ENCODE measurements around the gene EML5. TPM values are rescaled to one million over a fixed set of nuclear protein-coding genes. Genes with fewer than 3 reads are reported as not detected.
A peak's percentile ranks its signal among the peaks of the same experiment; 100 is the strongest.

EML5 gene
- total and polyA plus RNA-seq, 12 donors: 1.8 to 17.3 (median 6.3) TPM

DNA sequence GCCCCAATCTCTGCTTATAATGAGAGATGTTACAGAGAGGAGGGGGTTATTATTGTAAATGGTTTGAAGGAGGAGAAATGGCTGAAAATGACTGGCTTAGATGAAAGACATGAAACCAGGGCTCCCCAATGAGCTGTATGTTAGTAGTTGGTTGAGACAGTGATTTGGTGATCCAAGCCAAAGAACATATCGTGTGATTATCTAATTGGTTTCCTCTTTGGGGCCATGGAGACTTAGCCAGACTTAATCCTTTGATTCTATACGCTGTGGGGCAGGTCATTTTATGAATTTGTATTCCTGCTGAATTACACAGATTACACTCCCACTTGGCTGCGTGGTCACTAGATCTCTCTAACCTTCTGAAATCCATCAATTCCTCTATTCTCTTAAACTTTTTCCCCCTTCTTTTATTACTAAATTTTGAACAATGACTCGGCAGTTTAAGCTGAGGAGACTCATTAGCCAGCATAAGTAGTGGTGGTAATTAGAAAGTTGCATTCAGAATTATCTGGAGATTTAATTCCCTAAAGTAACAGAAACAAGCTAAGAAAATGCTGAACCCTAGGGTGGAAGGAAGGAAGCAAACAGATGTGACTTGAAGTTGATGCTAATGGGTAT is 37.0 kb upstream of the EML5 start:
- DNase-seq: no peak
- intact Hi-C loops (cut with DNase I): no loop called here
- WGBS, 4 donors: 74 to 80% (median 78%) methylated on average over 4 of the region's 4 CpGs
- H3K4me3 ChIP-seq: no peak overlapping the region
- H3K4me1 ChIP-seq (replicated peaks in 1 of 2): peaks cover 56 to 81% of the 10 kb centered on the region in 2 donors
- H3K9me3 ChIP-seq (replicated peaks in 1 of 3): no peaks in the 10 kb centered on the region
- no peaks in the 10 kb centered on the region for H3K36me3 ChIP-seq (replicated peaks in 1 of 2)
- H3K27me3 ChIP-seq: no peaks in the 10 kb centered on the region
- TF ChIP-seq, protein P1, sequence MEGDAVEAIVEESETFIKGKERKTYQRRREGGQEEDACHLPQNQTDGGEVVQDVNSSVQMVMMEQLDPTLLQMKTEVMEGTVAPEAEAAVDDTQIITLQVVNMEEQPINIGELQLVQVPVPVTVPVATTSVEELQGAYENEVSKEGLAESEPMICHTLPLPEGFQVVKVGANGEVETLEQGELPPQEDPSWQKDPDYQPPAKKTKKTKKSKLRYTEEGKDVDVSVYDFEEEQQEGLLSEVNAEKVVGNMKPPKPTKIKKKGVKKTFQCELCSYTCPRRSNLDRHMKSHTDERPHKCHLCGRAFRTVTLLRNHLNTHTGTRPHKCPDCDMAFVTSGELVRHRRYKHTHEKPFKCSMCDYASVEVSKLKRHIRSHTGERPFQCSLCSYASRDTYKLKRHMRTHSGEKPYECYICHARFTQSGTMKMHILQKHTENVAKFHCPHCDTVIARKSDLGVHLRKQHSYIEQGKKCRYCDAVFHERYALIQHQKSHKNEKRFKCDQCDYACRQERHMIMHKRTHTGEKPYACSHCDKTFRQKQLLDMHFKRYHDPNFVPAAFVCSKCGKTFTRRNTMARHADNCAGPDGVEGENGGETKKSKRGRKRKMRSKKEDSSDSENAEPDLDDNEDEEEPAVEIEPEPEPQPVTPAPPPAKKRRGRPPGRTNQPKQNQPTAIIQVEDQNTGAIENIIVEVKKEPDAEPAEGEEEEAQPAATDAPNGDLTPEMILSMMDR (IDR thresholded peaks at IDR 0.05): no peak
- no peak for TF ChIP-seq POLR2A (IDR thresholded peaks at IDR 0.05)
- H3K27ac ChIP-seq: peak overlapping the region in 2 of 5 donors; percentile 61 to 72

DNA sequence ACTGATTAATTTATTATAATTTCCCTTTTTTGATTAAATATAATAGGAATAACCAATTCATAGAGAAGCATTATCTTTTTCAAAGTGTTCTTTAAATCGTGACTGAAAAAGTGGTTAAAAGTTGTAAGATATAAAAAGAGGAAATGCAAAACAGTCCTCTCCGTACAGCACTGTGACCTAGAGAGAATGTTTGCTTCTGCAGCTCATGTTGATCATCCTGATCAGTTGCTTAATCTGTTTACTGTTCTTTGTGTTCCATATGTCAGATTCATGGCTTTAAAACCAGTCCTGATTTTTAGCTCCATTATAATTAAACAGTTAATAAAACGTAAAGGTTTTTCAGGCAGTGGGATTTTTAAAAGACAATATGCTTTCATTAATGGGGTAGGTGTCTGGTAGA is 36.4 kb upstream of the EML5 start:
- no peak for TF ChIP-seq POLR2A (IDR thresholded peaks at IDR 0.05)
- TF ChIP-seq, protein P1 (IDR thresholded peaks at IDR 0.05): no peak
- Histone ChIP-seq H3K9me3 (replicated peaks in 1 of 3) (no peaks in the 10 kb centered on the region), H3K27me3 (no peaks in the 10 kb centered on the region), H3K4me1 (replicated peaks in 1 of 2) (peaks cover 50 to 75% of the 10 kb centered on the region in 2 donors), H3K4me3 (peak overlapping the region in 1 of 4 donors; percentile 21), H3K36me3 (replicated peaks in 1 of 2) (no peaks in the 10 kb centered on the region), H3K27ac (peak overlapping the region in 1 of 5 donors; percentile 61)
- 22 to 32% (median 25%) methylated on average over 3 of the region's 3 CpGs for WGBS, 4 donors
- DNase-seq: no peak
- intact Hi-C loops (cut with DNase I): no loop called here

DNA sequence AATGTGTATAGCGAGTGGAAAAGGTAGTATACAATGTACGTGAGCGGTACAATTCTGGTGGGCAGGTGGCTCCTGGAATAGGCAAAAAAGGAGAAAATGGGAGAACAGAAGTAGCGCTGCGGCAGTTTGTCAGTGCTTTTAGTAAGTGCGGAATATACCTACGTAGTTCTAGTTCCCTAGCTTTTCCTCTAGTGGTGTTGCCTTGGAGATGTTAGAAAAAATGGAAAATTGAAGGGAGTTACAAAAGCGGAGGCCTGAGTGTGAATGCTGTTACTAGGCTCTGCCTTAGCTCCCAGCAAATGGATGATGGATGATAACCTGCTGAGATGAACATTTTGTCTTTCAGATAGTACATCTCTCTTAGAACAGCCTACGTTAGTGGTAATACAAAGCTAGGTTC is 32.8 kb upstream of the EML5 start:
- Histone ChIP-seq H3K36me3 (replicated peaks in 1 of 2) (no peaks in the 10 kb centered on the region), H3K4me3 (peak overlapping the region in 1 of 4 donors; percentile 81), H3K4me1 (replicated peaks in 1 of 2) (peaks cover 33 to 48% of the 10 kb centered on the region in 2 donors), H3K9me3 (replicated peaks in 1 of 3) (no peaks in the 10 kb centered on the region), H3K27ac (peak overlapping the region in 1 of 5 donors; percentile 94), H3K27me3 (no peaks in the 10 kb centered on the region)
- DNase-seq: peak in 1 of 7 donors; percentile 75
- 78 to 87% (median 84%) methylated on average over 9 of the region's 9 CpGs for WGBS, 4 donors
- intact Hi-C loops (cut with DNase I): no loop called here
- peak; percentile 3 to 46 for TF ChIP-seq POLR2A (IDR thresholded peaks at IDR 0.05)
- TF ChIP-seq, protein P1 (IDR thresholded peaks at IDR 0.05): no peak

DNA sequence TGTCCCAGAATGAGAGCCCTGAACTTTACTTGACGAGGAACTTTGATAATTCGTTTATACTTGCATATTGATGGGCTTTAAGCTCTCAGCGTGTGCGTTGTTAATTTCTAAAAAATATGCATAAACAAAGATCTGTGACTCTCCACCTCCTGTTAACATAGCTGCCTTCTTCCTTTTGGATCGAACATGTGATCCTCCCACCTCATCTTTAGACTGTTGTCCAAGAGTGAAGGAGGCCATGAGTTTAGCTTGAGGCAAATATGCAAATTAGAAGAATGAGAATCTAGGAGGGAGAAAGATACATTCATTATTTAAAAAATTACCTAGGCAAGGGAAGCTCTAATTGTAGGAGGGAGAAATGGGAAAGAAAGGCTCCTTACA is 32.3 kb upstream of the EML5 start:
- peaks cover 29 to 51% of the 10 kb centered on the region in 2 donors for H3K4me1 ChIP-seq (replicated peaks in 1 of 2)
- H3K27me3 ChIP-seq: no peaks in the 10 kb centered on the region
- 5 to 7% (median 6%) methylated on average over 5 of the region's 5 CpGs for WGBS, 4 donors
- peak overlapping the region in 4 of 5 donors; percentile 85 to 94 (median 90) for H3K27ac ChIP-seq
- no peak for TF ChIP-seq POLR2A (IDR thresholded peaks at IDR 0.05)
- TF ChIP-seq, protein P1 (IDR thresholded peaks at IDR 0.05): no peak
- no peaks in the 10 kb centered on the region for H3K9me3 ChIP-seq (replicated peaks in 1 of 3)
- peak overlapping the region; percentile 28 to 81 (median 70) for H3K4me3 ChIP-seq
- H3K36me3 ChIP-seq (replicated peaks in 1 of 2): no peaks in the 10 kb centered on the region
- no peak for DNase-seq
- intact Hi-C loops (cut with DNase I): no loop called here
